HepG2 (cell line): ENCODE results near the gene LLGL2. TPM values are rescaled to one million over a fixed set of nuclear protein-coding genes. Genes with fewer than 3 reads are reported as not detected.

Experiments used
- BCL6 ChIP-seq: IDR thresholded peaks from 2 replicates; pipeline ENCODE4 v1.6.1; 2016; ENCODE audit warnings: missing genetic modification reagents, missing compliant biosample characterization
- BCLAF1 ChIP-seq: fragments of 450-650 bp; IDR thresholded peaks from 2 replicates; pipeline ENCODE4 v1.6.1; 2017; ENCODE audit warnings: mild to moderate bottlenecking
- CREB1 ChIP-seq, 2 experiments: fragments of 450-650 bp in 1 of 2; IDR thresholded peaks; 2 replicates each; pipeline ENCODE4 v1.6.1; 2016 to 2017; ENCODE audit warnings: control low read depth in 1 of 2, mild to moderate bottlenecking in 1 of 2, missing compliant biosample characterization in 1 of 2, missing genetic modification characterization in 1 of 2
- DR1 ChIP-seq: sonication (generic); formaldehyde crosslinking; IDR thresholded peaks from 2 replicates; pipeline ENCODE4 v1.8.0; 2021; ENCODE audit warnings: mild to moderate bottlenecking, missing genetic modification reagents, inconsistent platforms
- E2F5 ChIP-seq: sonication (generic); formaldehyde crosslinking; conservative IDR thresholded peaks from 2 replicates; pipeline ENCODE4 v1.4.0; 2020; ENCODE audit warnings: missing genetic modification reagents
- FIP1L1 ChIP-seq: fragments of 200-400 bp; formaldehyde crosslinking; IDR thresholded peaks from 2 replicates; pipeline ENCODE4 v1.6.1; 2018; ENCODE audit warnings: low read depth, mild to moderate bottlenecking, low read length, moderate library complexity, borderline replicate concordance; ENCODE audit not compliant: insufficient read depth
- HMG20B ChIP-seq: conservative IDR thresholded peaks from 2 replicates; pipeline ENCODE4 v1.6.1; 2016; ENCODE audit warnings: missing genetic modification reagents, missing compliant biosample characterization
- MAFF ChIP-seq: IDR thresholded peaks from 2 replicates; pipeline ENCODE4 v1.6.1; 2011; ENCODE audit warnings: low read depth, low read length, improper control_type of control experiment
- MED1 ChIP-seq: sonication (generic); formaldehyde crosslinking; IDR thresholded peaks from 2 replicates; pipeline ENCODE4 v1.4.0; 2020; ENCODE audit warnings: missing genetic modification reagents
- RFXANK ChIP-seq: IDR thresholded peaks from 2 replicates; pipeline ENCODE4 v1.6.1; 2016
- RXRB ChIP-seq: IDR thresholded peaks from 2 replicates; pipeline ENCODE4 v1.6.1; 2016; ENCODE audit warnings: borderline replicate concordance, missing genetic modification reagents, missing compliant biosample characterization
- SALL2 ChIP-seq: sonication (generic); formaldehyde crosslinking; IDR thresholded peaks from 2 replicates; pipeline ENCODE4 v1.8.1; 2023; ENCODE audit warnings: mild to moderate bottlenecking, missing genetic modification reagents, inconsistent platforms
- TAF1 ChIP-seq: sonication (generic); formaldehyde crosslinking; IDR thresholded peaks from 2 replicates; pipeline ENCODE4 v1.4.0; 2020; ENCODE audit warnings: missing genetic modification reagents
- TMF1 ChIP-seq: sonication (generic); formaldehyde crosslinking; IDR thresholded peaks from 2 replicates; pipeline ENCODE4 v1.8.1; 2022; ENCODE audit warnings: low read depth, missing genetic modification reagents
- YEATS4 ChIP-seq: sonication (generic); formaldehyde crosslinking; IDR thresholded peaks from 2 replicates; pipeline ENCODE4 v1.4.0; 2020; ENCODE audit warnings: missing genetic modification reagents, borderline replicate concordance
- ZBTB43 ChIP-seq: sonication (generic); formaldehyde crosslinking; conservative IDR thresholded peaks from 2 replicates; pipeline ENCODE4 v1.4.0; 2020; ENCODE audit warnings: missing genetic modification reagents
- ZBTB49 ChIP-seq: sonication (generic); formaldehyde crosslinking; IDR thresholded peaks from 2 replicates; pipeline ENCODE4 v1.4.0; 2020; ENCODE audit warnings: missing genetic modification reagents, borderline replicate concordance
- ZNF326 ChIP-seq: sonication (generic); formaldehyde crosslinking; IDR thresholded peaks from 2 replicates; pipeline ENCODE4 v1.4.0; 2020; ENCODE audit warnings: missing genetic modification reagents, borderline replicate concordance
- polyA plus RNA-seq, 8 experiments: library from polyadenylated mRNA; depleted of rRNA in 3 of 8; stranded (reverse) in 7 of 8; unstranded in 1 of 8; fragments of >200 nt; fragmentation: Illumina TruSeq in 4 of 8; extraction: Trizol in 4 of 8; gene quantifications; 2 replicates each; pipeline versions ENCODE4 v1.2.1 to v1.2.3, GENCODE V29; 2011 to 2016; ENCODE audit warnings: low read depth in 4 of 8, missing spikeins in 1 of 8, mixed read lengths in 1 of 8; ENCODE audit not compliant: insufficient read depth in 1 of 8
- total RNA-seq, 5 experiments: library from RNA; depleted of rRNA; stranded (reverse); fragments of >200 nt; fragmentation: Illumina TruSeq; extraction: Trizol; gene quantifications; 2 replicates each; pipeline ENCODE4 v1.2.3, GENCODE V29; 2016; ENCODE audit warnings: low read depth in 1 of 5

LLGL2 gene
- total and polyA plus RNA-seq, 2 of the 13 experiments (the other 11 are each of a cell fraction or from before 2014, with no cell fraction given) = 83.0 to 86.7 TPM

- TF ChIP-seq ZBTB43 (CRISPR knock-in tag) (peak; percentile 68; the same call in 1 of the 2 replicates), TMF1 (peak; percentile 50), DR1 (no peak; the same call in none of the 2 replicates), RFXANK (CRISPR knock-in tag) (peak; percentile 68; the same call in 1 of the 2 replicates), SALL2 (CRISPR knock-in tag) (peak; percentile 28; the same call in 1 of the 2 replicates), BCLAF1 (no peak), YEATS4 (CRISPR knock-in tag) (peak; percentile 69; the same call in 1 of the 2 replicates), HMG20B (CRISPR knock-in tag) (peak; percentile 81), ZBTB49 (CRISPR knock-in tag) (peak; percentile 63; the same call in 1 of the 2 replicates), TAF1 (CRISPR knock-in tag) (peak; percentile 50; the same call in 1 of the 2 replicates), E2F5 (CRISPR knock-in tag) (peak; percentile 88), MED1 (CRISPR knock-in tag) (peak; percentile 64), CREB1 (IDR thresholded peaks at IDR 0.05) (no peak), CREB1 (CRISPR knock-in tag; IDR thresholded peaks at IDR 0.05) (no peak), BCL6 (CRISPR knock-in tag) (peak; percentile 70), MAFF (no peak), RXRB (CRISPR knock-in tag) (peak; percentile 81), FIP1L1 (no peak), ZNF326 (CRISPR knock-in tag) (peak; percentile 50; the same call in 1 of the 2 replicates)
These were observed 9.8 kb upstream of the LLGL2 start, which contains the start of gene CASKIN2 (continued) for GRCh38 chr17:75515496-75516254.
